HUES64 (cell line): ENCODE results near the gene MYBPC3.
"Not testable (repeated sequence)": the region's sequence is repeated elsewhere in the genome, so short reads cannot be mapped to it uniquely, and the experiment has no call there.

Source experiments
- H3K27ac ChIP-seq: 2 replicates; pipeline ENCODE4 v1.7.0; 2013; ENCODE audit warnings: low read depth, low read length, inconsistent platforms
- H3K27me3 ChIP-seq: 2 replicates; pipeline ENCODE4 v1.6.1; 2013; ENCODE audit warnings: mild to moderate bottlenecking, low read length; ENCODE audit not compliant: insufficient read depth
- H3K36me3 ChIP-seq: 2 replicates; pipeline ENCODE4 v1.6.1; 2013; ENCODE audit warnings: mild to moderate bottlenecking, low read length; ENCODE audit not compliant: insufficient read depth
- H3K4me1 ChIP-seq: 2 replicates; pipeline ENCODE4 v1.6.1; 2013; ENCODE audit warnings: mild to moderate bottlenecking, low read length, moderate library complexity; ENCODE audit not compliant: insufficient read depth
- H3K4me3 ChIP-seq: 2 replicates; pipeline ENCODE4 v1.5.1; 2013; ENCODE audit warnings: mild to moderate bottlenecking, low read length, moderate library complexity
- H3K9ac ChIP-seq: 2 replicates; pipeline ENCODE4 v1.6.1; 2013; ENCODE audit warnings: mild to moderate bottlenecking, low read depth, low read length
- H3K9me3 ChIP-seq: 2 replicates; pipeline ENCODE4 v1.6.1; 2013; ENCODE audit warnings: low read depth, low read length; ENCODE audit not compliant: insufficient read depth
- WGBS: fragments of 150-250, 120-280 bp; methylation state at CpG from one replicate; pipeline ENCODE4 v1.1.7; 2013; ENCODE audit warnings: missing lambda C conversion rate; 5-methylcytosine and 5-hydroxymethylcytosine counted together

The MYBPC3 gene

GRCh38 chr11:47325271-47326041 lies 27.0 kb downstream of the MYBPC3 start:
- Histone ChIP-seq H3K9ac (no peak overlapping the region), H3K27me3 (no peaks in the 10 kb centered on the region), H3K9me3 (no peaks in the 10 kb centered on the region), H3K4me3 (no peak overlapping the region), H3K36me3 (peaks cover 46% of the 10 kb centered on the region), H3K27ac (no peak overlapping the region), H3K4me1 (no peaks in the 10 kb centered on the region)
- 91% methylated on average over 15 of the region's 15 CpGs for WGBS

- Histone ChIP-seq H3K4me1 (no peaks in the 10 kb centered on the region), H3K9ac (no peak overlapping the region), H3K27me3 (no peaks in the 10 kb centered on the region), H3K4me3 (no peak overlapping the region), H3K27ac (no peak overlapping the region), H3K9me3 (no peaks in the 10 kb centered on the region), H3K36me3 (peaks cover 42% of the 10 kb centered on the region)
- 93% methylated on average over 12 of the region's 12 CpGs for WGBS
Measured at GRCh38 chr11:47324520-47324919, 28.0 kb downstream of the MYBPC3 start.

GRCh38 chr11:47318166-47318565 lies 34.3 kb downstream of the MYBPC3 start:
- H3K36me3 ChIP-seq: peaks cover 35% of the 10 kb centered on the region
- H3K4me3 ChIP-seq: no peak overlapping the region
- no peak overlapping the region for H3K27ac ChIP-seq
- H3K9ac ChIP-seq: no peak overlapping the region
- no peaks in the 10 kb centered on the region for H3K27me3 ChIP-seq
- no peaks in the 10 kb centered on the region for H3K9me3 ChIP-seq
- no peaks in the 10 kb centered on the region for H3K4me1 ChIP-seq
- WGBS: 100% methylated on average over 1 of the region's 2 CpGs

GRCh38 chr11:47317064-47317828 lies 35.3 kb downstream of the MYBPC3 start:
- Histone ChIP-seq H3K36me3 (peaks cover 44% of the 10 kb centered on the region), H3K27ac (no peak overlapping the region), H3K4me1 (no peaks in the 10 kb centered on the region), H3K9ac (no peak overlapping the region), H3K9me3 (no peaks in the 10 kb centered on the region), H3K27me3 (no peaks in the 10 kb centered on the region), H3K4me3 (no peak overlapping the region)
- 93% methylated on average over 5 of the region's 5 CpGs for WGBS

DNA sequence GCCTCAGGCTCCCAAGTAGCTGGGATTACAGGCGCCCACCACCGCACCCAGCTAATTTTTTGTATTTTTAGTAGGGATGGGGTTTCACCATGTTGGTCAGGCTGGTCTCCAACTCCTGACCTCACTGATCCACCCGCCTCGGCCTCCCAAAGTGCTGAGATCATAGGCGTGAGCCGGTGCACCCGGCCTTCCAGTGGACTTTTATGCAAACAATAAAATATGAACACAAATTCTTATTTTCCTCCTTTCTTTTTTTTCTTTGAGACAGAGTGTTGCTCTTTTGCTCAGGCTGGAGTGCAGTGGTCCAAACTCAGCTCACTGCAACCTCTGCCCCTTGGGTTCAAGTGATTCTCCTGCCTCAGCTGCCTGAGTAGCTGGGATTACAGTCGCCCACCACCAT lies 36.0 kb downstream of the MYBPC3 start:
- H3K9ac ChIP-seq, H3K27ac ChIP-seq, H3K4me1 ChIP-seq, H3K4me3 ChIP-seq, H3K9me3 ChIP-seq, H3K27me3 ChIP-seq: not testable (repeated sequence)
- peaks cover 44% of the 10 kb centered on the region for H3K36me3 ChIP-seq
- 95% methylated on average over 8 of the region's 8 CpGs for WGBS

GRCh38 chr11:47314992-47315391 lies 37.5 kb downstream of the MYBPC3 start:
- Histone ChIP-seq H3K27ac (no peak overlapping the region), H3K27me3 (no peaks in the 10 kb centered on the region), H3K9me3 (no peaks in the 10 kb centered on the region), H3K4me1 (no peaks in the 10 kb centered on the region), H3K4me3 (no peak overlapping the region), H3K36me3 (peaks cover 56% of the 10 kb centered on the region), H3K9ac (no peak overlapping the region)
- WGBS: 97% methylated on average over 5 of the region's 5 CpGs

- no peaks in the 10 kb centered on the region for H3K27me3 ChIP-seq
- H3K36me3 ChIP-seq: peaks cover 60% of the 10 kb centered on the region
- peak overlapping the region; percentile 54 for H3K27ac ChIP-seq
Measured at GRCh38 chr11:47308050-47308823, 44.3 kb downstream of the MYBPC3 start.

DNA sequence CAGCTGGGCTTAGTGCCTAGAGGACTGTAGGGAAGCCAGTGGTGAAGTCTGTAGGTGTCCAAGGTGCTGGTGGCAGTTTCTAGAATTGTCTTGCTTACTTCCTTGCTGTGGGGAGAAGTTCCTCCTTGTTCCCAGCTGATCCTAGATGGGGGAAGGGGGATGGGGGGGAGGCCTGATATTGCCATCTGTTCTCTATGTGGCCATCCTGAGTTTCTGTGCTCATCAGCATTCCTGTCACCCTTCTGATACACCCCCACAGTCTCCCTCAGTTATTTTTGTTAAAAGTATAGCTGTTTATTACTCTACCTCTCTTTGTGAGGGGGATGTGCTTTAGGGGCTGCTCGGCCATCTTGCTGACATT lies 46.0 kb downstream of the MYBPC3 start:
- Histone ChIP-seq H3K9ac (no peak overlapping the region), H3K4me3 (no peak overlapping the region), H3K27me3 (no peaks in the 10 kb centered on the region), H3K9me3 (peaks cover 7% of the 10 kb centered on the region; the same call in 1 of the 2 replicates), H3K4me1 (peaks cover 5% of the 10 kb centered on the region; the same call in 1 of the 2 replicates), H3K36me3 (peaks cover 57% of the 10 kb centered on the region), H3K27ac (no peak overlapping the region)
- no CpG with 5 or more reads among the region's 1 CpG for WGBS

More at GRCh38 chr11:47308050-47308823, 44.3 kb downstream of the MYBPC3 start:
- no peaks in the 10 kb centered on the region for H3K9me3 ChIP-seq
- H3K4me1 ChIP-seq: peaks cover 5% of the 10 kb centered on the region; the same call in 1 of the 2 replicates
- 77% methylated on average over 6 of the region's 6 CpGs for WGBS
- no peak overlapping the region; the same call in 1 of the 2 replicates for H3K9ac ChIP-seq
- H3K4me3 ChIP-seq: no peak overlapping the region

DNA sequence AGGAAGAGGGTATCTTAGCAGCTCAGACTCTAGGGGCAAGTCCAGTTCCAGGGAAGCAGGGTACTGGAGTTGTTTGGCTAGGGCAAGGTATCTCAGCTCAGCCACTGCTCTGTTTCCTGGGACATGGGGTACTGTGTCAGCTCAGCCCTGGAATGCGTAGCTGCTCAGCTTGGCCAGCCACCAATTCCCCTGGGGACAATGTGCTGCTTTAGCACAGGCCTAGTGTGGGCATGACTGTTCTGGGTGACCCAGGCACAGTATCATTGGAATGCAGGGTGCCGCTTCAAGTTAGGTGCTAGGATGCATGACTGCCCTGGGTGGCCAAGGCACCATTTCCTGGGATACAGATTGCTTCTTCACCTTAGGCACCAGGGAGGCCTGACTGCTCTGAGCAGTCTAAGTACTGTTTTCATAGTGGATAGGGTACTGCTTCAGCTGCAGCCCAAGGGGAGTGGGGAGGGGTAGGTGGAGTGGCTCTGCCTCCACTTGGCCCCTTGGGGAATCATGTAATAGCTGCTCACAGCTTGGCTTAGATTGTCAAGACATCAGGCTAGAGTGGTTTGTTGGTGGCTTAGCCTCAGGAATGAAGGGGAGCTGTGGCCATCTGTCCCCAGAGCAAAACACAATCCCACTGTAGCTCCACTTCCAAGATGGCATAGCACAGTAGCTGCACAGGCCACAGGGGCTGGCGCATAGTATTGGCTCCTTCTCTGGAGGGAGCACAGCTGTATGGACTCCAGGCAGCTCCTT lies 46.6 kb downstream of the MYBPC3 start:
- no peak overlapping the region for H3K9ac ChIP-seq
- H3K4me3 ChIP-seq: no peak overlapping the region
- WGBS: 96% methylated on average over 3 of the region's 3 CpGs
- no peaks in the 10 kb centered on the region for H3K27me3 ChIP-seq
- peaks cover 5% of the 10 kb centered on the region; the same call in 1 of the 2 replicates for H3K4me1 ChIP-seq
- H3K9me3 ChIP-seq: peaks cover 7% of the 10 kb centered on the region; the same call in 1 of the 2 replicates
- peaks cover 55% of the 10 kb centered on the region for H3K36me3 ChIP-seq
- H3K27ac ChIP-seq: no peak overlapping the region

- peaks cover 54% of the 10 kb centered on the region for H3K36me3 ChIP-seq
- no peaks in the 10 kb centered on the region for H3K4me1 ChIP-seq
- no peaks in the 10 kb centered on the region for H3K27me3 ChIP-seq
- H3K4me3 ChIP-seq: no peak overlapping the region
- no peak overlapping the region for H3K9ac ChIP-seq
- peaks cover 10% of the 10 kb centered on the region; the same call in 1 of the 2 replicates for H3K9me3 ChIP-seq
- WGBS: 100% methylated on average over 1 of the region's 1 CpG
- H3K27ac ChIP-seq: no peak overlapping the region
Measured at GRCh38 chr11:47302853-47303252, 49.6 kb downstream of the MYBPC3 start.
